Bronchial smooth muscle cell (primary cell): Measurements from ENCODE around the gene DUT. TPM values are rescaled to one million over a fixed set of nuclear protein-coding genes. Genes with fewer than 3 reads are reported as not detected.

Experiments
- total RNA-seq: library from RNA; depleted of rRNA; stranded (reverse); fragments of >200 nt; gene quantifications from 2 replicates; pipeline ENCODE4 v1.2.1, GENCODE V29; 2014

The DUT gene
- 42.6 and 53.4 TPM in 2 replicates for total RNA-seq

DNA sequence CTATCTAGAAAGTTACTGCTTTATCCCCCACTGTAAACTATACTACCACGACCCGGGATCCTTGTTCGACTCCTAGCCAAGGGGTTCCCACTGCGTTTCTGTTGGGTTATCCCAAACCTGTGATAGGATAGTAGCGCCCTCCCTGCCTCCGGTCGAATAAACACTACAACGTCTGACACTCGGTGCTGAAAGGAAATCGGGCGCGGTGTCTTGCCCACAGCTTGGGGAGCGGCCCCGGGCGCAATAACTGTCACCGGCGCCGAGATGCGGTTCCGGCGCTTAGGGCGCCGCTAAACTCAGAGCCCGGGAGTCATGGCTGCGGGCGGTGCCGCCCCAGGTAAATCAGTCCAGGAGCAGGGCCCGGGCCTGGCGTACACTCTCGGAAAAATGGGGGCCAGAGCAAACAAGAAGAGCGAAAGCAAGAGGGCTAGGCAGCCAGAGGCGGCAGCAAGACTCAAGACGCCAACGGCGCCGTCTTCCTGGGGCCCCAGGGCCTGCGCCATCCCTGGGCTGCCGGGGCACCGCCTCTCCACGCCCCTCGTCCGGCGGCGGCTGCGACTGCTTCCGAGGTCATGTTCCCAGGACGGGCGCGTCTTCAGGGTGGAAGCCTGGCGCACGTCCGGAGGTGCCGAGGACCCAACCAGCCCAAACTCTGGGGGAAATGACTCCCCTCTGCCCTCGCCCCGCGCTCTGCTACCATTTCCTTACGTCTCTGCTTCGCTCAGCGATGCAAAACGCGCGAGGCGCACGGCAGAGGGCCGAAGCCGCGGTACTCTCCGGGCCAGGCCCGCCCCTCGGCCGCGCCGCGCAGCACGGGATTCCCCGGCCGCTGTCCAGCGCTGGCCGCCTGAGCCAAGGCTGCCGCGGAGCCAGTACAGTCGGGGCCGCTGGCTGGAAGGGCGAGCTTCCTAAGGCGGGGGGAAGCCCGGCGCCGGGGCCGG is at the start of gene DUT:
Gene DUT (plus strand): TSS at position 575 of the 941 bp plus-strand sequence. CDS start 87 bp downstream, at position 662.

Other genes with a start within 250 kb of the DUT start
- not detected in 2 replicates for gene SLC24A5, start 210.4 kb upstream of the DUT start, total RNA-seq
- 0.52 and 1.7 TPM in 2 replicates for gene MYEF2, start 153.1 kb upstream of the DUT start, total RNA-seq
- gene CTXN2, start 139.8 kb upstream of the DUT start, total RNA-seq = not detected in 2 replicates
- gene SLC12A1, start 125.1 kb upstream of the DUT start, total RNA-seq = under 0.01 TPM in 1 of 2 replicates, not detected in the other